Measurements from ENCODE around the gene COMP. TPM values are rescaled to one million over a fixed set of nuclear protein-coding genes. Genes with fewer than 3 reads are reported as not detected.

Gene COMP
- total RNA-seq, 4 donors from 2014 or later: 5.1 to 9.1 (median 6.9) TPM

- DNase-seq (ENCODE audit: low spot score in 2 of 2): no peak
- H3K4me1 ChIP-seq: peaks cover 43% of the 10 kb centered on the region
- 79% methylated on average over 3 of the region's 3 CpGs for WGBS
- no peaks in the 10 kb centered on the region for H3K36me3 ChIP-seq
- no peak overlapping the region for H3K27ac ChIP-seq
- H3K4me3 ChIP-seq: no peak overlapping the region
- peaks cover 73% of the 10 kb centered on the region for H3K27me3 ChIP-seq
- TF ChIP-seq POLR2A (IDR thresholded peaks at IDR 0.05) (no peak), CTCF (IDR thresholded peaks at IDR 0.05) (no peak), POLR2AphosphoS5 (IDR thresholded peaks at IDR 0.05) (no peak), EP300 (IDR thresholded peaks at IDR 0.05) (no peak)
- no peaks in the 10 kb centered on the region for H3K9me3 ChIP-seq
These were observed 1.6 kb upstream of the COMP start for GRCh38 chr19:18792661-18793060.

GRCh38 chr19:18791315-18791678, 192 bp upstream of the COMP start:
- peaks cover 50% of the 10 kb centered on the region for H3K4me1 ChIP-seq
- H3K36me3 ChIP-seq: no peaks in the 10 kb centered on the region
- peak overlapping the region; percentile 39 for H3K4me3 ChIP-seq
- DNase-seq (ENCODE audit: low spot score in 2 of 2): no peak
- H3K27me3 ChIP-seq: peaks cover 80% of the 10 kb centered on the region
- H3K9me3 ChIP-seq: no peaks in the 10 kb centered on the region
- TF ChIP-seq POLR2AphosphoS5 (IDR thresholded peaks at IDR 0.05) (no peak), POLR2A (IDR thresholded peaks at IDR 0.05) (no peak), CTCF (IDR thresholded peaks at IDR 0.05) (no peak), EP300 (IDR thresholded peaks at IDR 0.05) (no peak)
- 29% methylated on average over 6 of the region's 21 CpGs for WGBS
- no peak overlapping the region for H3K27ac ChIP-seq

- no peak for DNase-seq (ENCODE audit: low spot score in 2 of 2)
- Histone ChIP-seq H3K27ac (no peak overlapping the region), H3K4me1 (peaks cover 53% of the 10 kb centered on the region), H3K36me3 (no peaks in the 10 kb centered on the region), H3K9me3 (no peaks in the 10 kb centered on the region), H3K27me3 (peaks cover 82% of the 10 kb centered on the region), H3K4me3 (peak overlapping the region; percentile 39)
- WGBS: 2% methylated on average over 37 of the region's 65 CpGs
- no peak for TF ChIP-seq POLR2AphosphoS5 (IDR thresholded peaks at IDR 0.05)
- no peak for TF ChIP-seq POLR2A (IDR thresholded peaks at IDR 0.05)
- TF ChIP-seq CTCF (IDR thresholded peaks at IDR 0.05): no peak
- TF ChIP-seq EP300 (IDR thresholded peaks at IDR 0.05): no peak
These were observed 1.1 kb downstream of the COMP start for GRCh38 chr19:18789883-18790565.

DNA sequence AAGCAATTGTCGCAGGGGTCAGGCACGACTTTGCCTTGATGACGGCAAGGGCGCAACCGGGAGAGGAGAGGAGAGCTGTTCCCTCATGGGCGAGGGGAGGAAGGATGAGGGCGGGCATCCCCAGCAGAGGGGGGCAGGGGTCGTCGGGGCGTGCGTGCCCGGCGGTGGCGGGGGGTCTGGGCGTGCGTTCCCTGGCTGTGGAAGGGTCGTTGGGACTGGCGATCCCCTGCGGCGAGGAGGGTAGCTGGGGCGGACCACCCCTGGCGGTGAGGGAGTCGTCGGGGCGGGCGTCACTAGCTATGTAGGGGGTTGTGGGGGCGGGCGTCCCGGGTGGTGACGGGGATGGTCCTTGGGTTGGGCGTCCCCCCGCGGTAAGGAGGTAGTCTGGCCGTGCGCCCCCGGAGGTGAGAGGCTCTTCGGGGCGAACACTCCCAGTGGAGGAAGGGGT, 1.7 kb downstream of the COMP start:
- H3K4me1 ChIP-seq: peaks cover 55% of the 10 kb centered on the region
- TF ChIP-seq EP300 (IDR thresholded peaks at IDR 0.05) (no peak), CTCF (IDR thresholded peaks at IDR 0.05) (no peak), POLR2AphosphoS5 (IDR thresholded peaks at IDR 0.05) (no peak), POLR2A (IDR thresholded peaks at IDR 0.05) (no peak)
- peak overlapping the region; percentile 39 for H3K4me3 ChIP-seq
- no peak overlapping the region for H3K27ac ChIP-seq
- no peaks in the 10 kb centered on the region for H3K9me3 ChIP-seq
- no peak for DNase-seq (ENCODE audit: low spot score in 2 of 2)
- WGBS: 5% methylated on average over 26 of the region's 38 CpGs
- peaks cover 82% of the 10 kb centered on the region for H3K27me3 ChIP-seq
- no peaks in the 10 kb centered on the region for H3K36me3 ChIP-seq

DNA sequence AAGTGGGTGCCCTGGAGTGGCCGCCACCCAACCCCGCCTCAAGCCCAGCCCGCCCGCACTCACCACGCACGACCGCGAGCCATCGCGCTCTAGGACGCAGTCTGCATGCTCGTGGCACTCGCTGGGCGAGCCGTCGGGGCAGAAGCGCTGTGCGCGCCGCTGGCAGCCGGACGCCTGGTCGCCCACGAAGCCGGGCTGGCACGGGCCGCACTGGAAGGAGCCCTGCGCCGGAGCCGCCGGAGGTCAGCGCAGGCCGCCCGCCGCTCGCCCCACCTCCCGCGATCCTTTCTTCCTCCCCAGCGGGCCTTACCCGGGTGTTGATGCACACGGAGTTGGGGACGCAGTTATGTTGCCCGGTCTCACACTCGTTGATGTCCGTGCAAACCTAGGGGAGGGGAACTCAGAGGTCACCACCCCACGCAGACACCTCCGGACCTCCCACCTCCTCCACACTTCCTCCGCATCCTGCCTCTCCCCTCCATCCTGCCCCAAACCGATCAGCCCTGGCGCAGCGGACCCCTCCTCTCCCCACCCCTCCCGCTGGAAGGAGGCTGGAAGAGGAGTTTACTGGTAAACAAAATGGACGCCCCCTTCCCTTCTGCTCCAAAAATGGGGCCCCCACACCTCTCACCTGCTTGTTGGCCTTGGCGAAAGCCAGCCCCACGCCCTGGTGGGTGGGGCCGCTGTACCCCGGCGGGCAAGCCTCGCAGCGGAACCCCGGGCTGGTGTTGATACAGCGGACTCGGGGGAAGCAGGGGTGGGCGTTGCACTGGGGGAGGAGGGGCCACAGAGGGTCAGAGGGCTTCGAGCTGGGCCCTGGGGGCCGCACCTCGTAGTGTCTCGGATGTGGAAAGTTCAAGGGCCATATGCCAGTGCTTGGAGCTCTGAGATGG, 2.3 kb downstream of the COMP start:
- peaks cover 55% of the 10 kb centered on the region for H3K4me1 ChIP-seq
- no peak for DNase-seq (ENCODE audit: low spot score in 2 of 2)
- 5% methylated on average over 41 of the region's 68 CpGs for WGBS
- H3K27ac ChIP-seq: no peak overlapping the region
- no peaks in the 10 kb centered on the region for H3K9me3 ChIP-seq
- peaks cover 82% of the 10 kb centered on the region for H3K27me3 ChIP-seq
- TF ChIP-seq CTCF (IDR thresholded peaks at IDR 0.05) (no peak), POLR2AphosphoS5 (IDR thresholded peaks at IDR 0.05) (no peak), EP300 (IDR thresholded peaks at IDR 0.05) (no peak), POLR2A (IDR thresholded peaks at IDR 0.05) (no peak)
- H3K36me3 ChIP-seq: no peaks in the 10 kb centered on the region
- peak overlapping the region; percentile 18 for H3K4me3 ChIP-seq

All from suprapubic skin (tissue), 4 donors.